Measurements from ENCODE around the gene ZNF133.

The ZNF133 gene

GRCh38 chr20:18250217-18250616 is 38.1 kb upstream of the ZNF133 start:
- H2AFZ ChIP-seq (ENCODE audit: low read depth, low read length), result no peak overlapping the region
- no peaks in the 10 kb centered on the region for H3K9me3 ChIP-seq (ENCODE audit: insufficient read depth, low read length)
- no peaks in the 10 kb centered on the region for H3K4me1 ChIP-seq (ENCODE audit: low read length)
- no peak for TF ChIP-seq EZH2phosphoT487 (IDR thresholded peaks at IDR 0.05; ENCODE audit: low read depth)
- no peak for TF ChIP-seq CTCF (IDR thresholded peaks at IDR 0.05; ENCODE audit: low read depth, low read length)
- no peak overlapping the region for H3K9ac ChIP-seq (ENCODE audit: low read length)
- H3K4me2 ChIP-seq (ENCODE audit: low read length), result no peak overlapping the region
- 0 out of 2 replicates have a peak, but pooled peaks cover under 1% of the 10 kb centered on the region for H3K27me3 ChIP-seq (ENCODE audit: low read depth, low read length)
- no peak overlapping the region for H3K27ac ChIP-seq (ENCODE audit: low read length)
- no peaks in the 10 kb centered on the region for H3K79me2 ChIP-seq (ENCODE audit: low read length)
- no peaks in the 10 kb centered on the region for H4K20me1 ChIP-seq (ENCODE audit: insufficient read depth, low read length)
- H3K36me3 ChIP-seq (replicated peaks; ENCODE audit: low read depth, low read length), result no peaks in the 10 kb centered on the region
- no peak overlapping the region for H3K4me3 ChIP-seq (ENCODE audit: low read length)

- no peak overlapping the region for H3K4me2 ChIP-seq (ENCODE audit: low read length)
- H3K9me3 ChIP-seq (ENCODE audit: insufficient read depth, low read length), result no peaks in the 10 kb centered on the region
- no peaks in the 10 kb centered on the region for H3K36me3 ChIP-seq (replicated peaks; ENCODE audit: low read depth, low read length)
- no peak for TF ChIP-seq CTCF (IDR thresholded peaks at IDR 0.05; ENCODE audit: low read depth, low read length)
- no peak for TF ChIP-seq EZH2phosphoT487 (IDR thresholded peaks at IDR 0.05; ENCODE audit: low read depth)
- H3K4me3 ChIP-seq (ENCODE audit: low read length), result no peak overlapping the region
- no peak overlapping the region for H3K27ac ChIP-seq (ENCODE audit: low read length)
- no peak overlapping the region for H2AFZ ChIP-seq (ENCODE audit: low read depth, low read length)
- H3K4me1 ChIP-seq (ENCODE audit: low read length), result no peaks in the 10 kb centered on the region
- no peaks in the 10 kb centered on the region for H3K27me3 ChIP-seq (ENCODE audit: low read depth, low read length)
- H3K79me2 ChIP-seq (ENCODE audit: low read length), result no peaks in the 10 kb centered on the region
- H3K9ac ChIP-seq (ENCODE audit: low read length), result no peak overlapping the region
- no peaks in the 10 kb centered on the region for H4K20me1 ChIP-seq (ENCODE audit: insufficient read depth, low read length)
These were observed 35.5 kb upstream of the ZNF133 start for GRCh38 chr20:18252597-18253451.

GRCh38 chr20:18254615-18255014 is 33.7 kb upstream of the ZNF133 start:
- no peak overlapping the region for H3K4me3 ChIP-seq (ENCODE audit: low read length)
- H4K20me1 ChIP-seq (ENCODE audit: insufficient read depth, low read length), result no peaks in the 10 kb centered on the region
- H3K27me3 ChIP-seq (ENCODE audit: low read depth, low read length), result no peaks in the 10 kb centered on the region
- H2AFZ ChIP-seq (ENCODE audit: low read depth, low read length), result no peak overlapping the region
- H3K9me3 ChIP-seq (ENCODE audit: insufficient read depth, low read length), result no peaks in the 10 kb centered on the region
- H3K4me2 ChIP-seq (ENCODE audit: low read length), result no peak overlapping the region
- H3K9ac ChIP-seq (ENCODE audit: low read length), result no peak overlapping the region
- TF ChIP-seq CTCF (IDR thresholded peaks at IDR 0.05; ENCODE audit: low read depth, low read length), result no peak
- no peak for TF ChIP-seq EZH2phosphoT487 (IDR thresholded peaks at IDR 0.05; ENCODE audit: low read depth)
- no peak overlapping the region for H3K27ac ChIP-seq (ENCODE audit: low read length)
- H3K36me3 ChIP-seq (replicated peaks; ENCODE audit: low read depth, low read length), result no peaks in the 10 kb centered on the region
- no peaks in the 10 kb centered on the region for H3K4me1 ChIP-seq (ENCODE audit: low read length)
- H3K79me2 ChIP-seq (ENCODE audit: low read length), result no peaks in the 10 kb centered on the region

DNA sequence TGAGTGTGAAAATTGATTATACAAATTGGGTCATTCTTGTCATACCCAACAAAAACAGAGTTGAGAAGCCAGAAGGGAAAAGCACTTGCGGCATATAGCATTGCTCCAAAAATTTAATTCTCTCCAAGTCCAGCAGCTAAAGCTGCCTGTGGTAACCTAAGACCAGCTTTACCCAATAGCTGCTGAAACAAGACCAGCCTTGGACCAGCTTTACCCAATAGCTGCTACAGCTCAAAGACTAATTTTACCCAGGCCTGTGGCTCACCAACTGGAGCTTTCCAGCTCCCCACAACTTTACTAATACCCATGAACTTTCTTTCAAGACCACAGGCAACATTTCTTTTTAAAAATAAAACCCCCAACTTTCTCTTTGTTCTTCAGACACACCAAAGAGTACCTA is 32.8 kb upstream of the ZNF133 start:
- Histone ChIP-seq H3K4me3 (ENCODE audit: low read length) (no peak overlapping the region), H3K27ac (ENCODE audit: low read length) (no peak overlapping the region), H3K4me2 (ENCODE audit: low read length) (no peak overlapping the region), H3K79me2 (ENCODE audit: low read length) (no peaks in the 10 kb centered on the region), H3K9ac (ENCODE audit: low read length) (no peak overlapping the region), H2AFZ (ENCODE audit: low read depth, low read length) (no peak overlapping the region), H3K4me1 (ENCODE audit: low read length) (no peaks in the 10 kb centered on the region), H3K36me3 (replicated peaks; ENCODE audit: low read depth, low read length) (no peaks in the 10 kb centered on the region), H4K20me1 (ENCODE audit: insufficient read depth, low read length) (no peaks in the 10 kb centered on the region), H3K9me3 (ENCODE audit: insufficient read depth, low read length) (no peaks in the 10 kb centered on the region), H3K27me3 (ENCODE audit: low read depth, low read length) (no peaks in the 10 kb centered on the region)
- TF ChIP-seq CTCF (IDR thresholded peaks at IDR 0.05; ENCODE audit: low read depth, low read length) (no peak), EZH2phosphoT487 (IDR thresholded peaks at IDR 0.05; ENCODE audit: low read depth) (no peak)
